ENCODE measurements around the gene RFX5.
"Not testable (repeated sequence)": the region's sequence is repeated elsewhere in the genome, so short reads cannot be mapped to it uniquely, and the experiment has no call there.

RFX5 gene

GRCh38 chr1:151361883-151362282 lies 14.8 kb upstream of the RFX5 start:
- DNase-seq = no peak

- DNase-seq = no peak
These were observed 9.6 kb upstream of the RFX5 start for GRCh38 chr1:151356696-151357095.

- no peak for DNase-seq
These were observed 5.1 kb upstream of the RFX5 start for GRCh38 chr1:151352021-151352718.

DNA sequence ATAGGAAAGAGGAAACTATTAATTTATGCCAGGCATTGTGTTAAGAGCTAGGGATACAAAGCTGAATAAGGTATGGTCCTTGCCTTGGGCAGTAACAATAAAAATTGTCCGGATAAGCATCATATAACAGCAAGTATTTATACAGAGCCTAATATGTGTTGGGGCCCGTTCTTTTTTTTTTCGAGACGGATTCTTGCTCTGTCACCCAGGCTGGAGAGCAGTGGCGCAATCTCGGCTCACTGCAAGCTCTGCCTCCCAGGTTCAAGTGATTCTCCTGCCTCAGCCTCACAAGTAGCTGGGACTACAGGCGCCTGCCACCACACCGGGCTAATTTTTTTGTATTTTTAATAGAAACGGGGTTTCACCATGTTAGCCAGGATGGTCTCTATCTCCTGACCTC lies 3.3 kb upstream of the RFX5 start:
- not testable (repeated sequence) for DNase-seq

DNA sequence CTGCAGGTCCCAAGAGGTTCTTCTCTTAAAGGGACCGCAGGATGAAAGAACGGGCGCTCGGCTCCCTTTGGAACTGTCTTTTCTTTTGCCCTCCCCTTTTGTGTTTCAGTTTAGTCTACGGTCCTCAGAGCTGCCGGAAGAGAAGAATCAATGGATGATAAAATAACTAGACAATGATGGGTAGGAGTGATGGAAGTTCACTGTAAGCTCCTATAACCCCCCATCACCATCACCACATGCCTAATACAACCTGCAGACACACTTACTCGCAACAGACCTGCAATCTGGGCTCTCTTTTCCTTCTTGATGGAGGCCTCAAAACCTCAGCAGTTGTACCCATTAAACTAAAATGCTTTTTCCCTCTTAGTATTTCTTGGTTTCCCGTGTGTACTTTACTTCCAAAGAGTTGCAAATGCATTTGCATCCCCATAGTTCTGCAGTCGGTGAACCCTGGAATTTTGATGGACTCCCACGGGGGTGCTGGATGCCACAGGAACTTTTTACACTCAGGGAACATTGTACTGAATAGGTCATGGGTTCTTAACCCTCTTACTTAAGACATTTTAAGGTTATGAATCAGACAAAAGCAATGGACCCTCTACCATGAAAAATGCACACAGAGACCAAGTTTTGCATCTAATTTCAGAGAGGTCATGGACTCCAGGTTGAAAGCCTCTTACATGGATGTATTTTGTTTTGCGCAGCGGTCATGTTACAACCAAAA lies 633 bp upstream of the RFX5 start:
- DNase-seq = no peak

DNA sequence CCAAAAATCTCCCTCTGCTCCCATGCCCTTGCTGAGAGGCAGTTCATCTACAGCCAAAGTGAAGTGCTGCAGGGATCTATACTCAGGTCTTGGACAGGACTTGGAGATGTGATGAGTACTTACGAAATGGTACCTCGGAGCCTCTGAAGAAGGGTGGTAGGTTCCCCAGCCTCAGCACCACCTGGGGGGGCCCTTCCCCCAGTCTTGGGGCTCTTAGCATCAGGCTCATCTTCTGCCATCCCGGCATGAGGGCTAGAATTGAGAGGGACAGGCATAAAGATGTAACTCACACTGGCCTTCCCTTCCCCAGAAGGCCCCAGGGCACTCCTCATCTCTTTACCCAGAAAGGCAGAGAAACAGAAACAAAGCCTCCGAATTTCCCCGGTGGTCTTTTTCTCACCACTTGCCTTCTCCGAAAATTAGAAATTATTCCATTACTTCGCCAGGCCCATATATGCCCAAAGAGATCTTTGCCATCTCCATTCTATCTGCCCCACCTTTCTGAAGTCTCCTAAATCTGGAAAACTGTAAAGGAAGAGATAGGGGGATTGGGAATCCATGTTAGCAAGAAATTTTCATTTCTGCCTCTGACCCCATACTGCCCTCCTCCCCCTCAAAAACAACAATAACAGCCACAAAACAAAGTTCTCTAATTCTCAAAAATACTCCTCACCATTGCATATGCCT lies 827 bp downstream of the RFX5 start:
- DNase-seq = no peak

DNA sequence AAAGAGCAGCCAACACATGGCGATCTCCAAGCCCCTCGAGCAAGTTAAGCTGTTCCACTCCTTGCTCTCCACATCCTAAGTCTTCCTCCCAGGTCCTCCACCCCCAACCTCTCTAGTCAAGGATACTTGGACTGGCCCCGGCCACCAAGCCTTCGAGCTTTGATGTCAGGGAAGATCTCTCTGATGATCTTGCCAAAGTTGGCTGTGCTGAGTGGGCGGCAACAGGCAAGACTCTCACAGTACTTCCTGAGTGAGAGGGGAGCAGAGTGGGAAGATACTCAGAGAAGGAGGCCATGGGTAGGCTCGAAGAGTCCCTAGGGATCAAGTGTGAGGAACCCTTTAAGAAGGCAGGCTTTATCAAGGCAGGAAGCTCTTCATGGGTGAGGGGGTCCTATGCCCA lies 2.8 kb downstream of the RFX5 start:
- DNase-seq = no peak

GRCh38 chr1:151343587-151343986 lies 3.5 kb downstream of the RFX5 start:
- DNase-seq = no peak

GRCh38 chr1:151342569-151342968 lies 4.5 kb downstream of the RFX5 start:
- no peak for DNase-seq

DNA sequence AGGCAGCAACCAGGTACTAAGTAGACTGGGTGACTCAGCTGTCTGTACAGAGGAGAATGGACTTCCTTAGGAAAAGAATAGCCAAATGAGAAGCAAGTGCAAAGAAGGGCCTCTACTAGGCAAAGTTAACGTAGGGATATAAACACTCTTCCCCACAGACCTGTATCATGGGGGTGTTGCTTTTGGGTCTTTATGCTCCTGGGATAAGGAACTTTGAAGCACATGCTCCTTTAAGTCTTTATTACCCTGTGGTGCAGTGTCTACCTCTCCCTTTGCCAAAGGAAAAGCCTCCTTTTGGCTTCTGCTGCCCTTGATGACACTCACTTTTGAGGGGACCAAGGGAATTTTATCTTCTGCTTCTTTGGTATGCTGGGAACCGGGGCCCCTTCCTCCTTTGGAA lies 5.0 kb downstream of the RFX5 start:
- no peak for DNase-seq

DNA sequence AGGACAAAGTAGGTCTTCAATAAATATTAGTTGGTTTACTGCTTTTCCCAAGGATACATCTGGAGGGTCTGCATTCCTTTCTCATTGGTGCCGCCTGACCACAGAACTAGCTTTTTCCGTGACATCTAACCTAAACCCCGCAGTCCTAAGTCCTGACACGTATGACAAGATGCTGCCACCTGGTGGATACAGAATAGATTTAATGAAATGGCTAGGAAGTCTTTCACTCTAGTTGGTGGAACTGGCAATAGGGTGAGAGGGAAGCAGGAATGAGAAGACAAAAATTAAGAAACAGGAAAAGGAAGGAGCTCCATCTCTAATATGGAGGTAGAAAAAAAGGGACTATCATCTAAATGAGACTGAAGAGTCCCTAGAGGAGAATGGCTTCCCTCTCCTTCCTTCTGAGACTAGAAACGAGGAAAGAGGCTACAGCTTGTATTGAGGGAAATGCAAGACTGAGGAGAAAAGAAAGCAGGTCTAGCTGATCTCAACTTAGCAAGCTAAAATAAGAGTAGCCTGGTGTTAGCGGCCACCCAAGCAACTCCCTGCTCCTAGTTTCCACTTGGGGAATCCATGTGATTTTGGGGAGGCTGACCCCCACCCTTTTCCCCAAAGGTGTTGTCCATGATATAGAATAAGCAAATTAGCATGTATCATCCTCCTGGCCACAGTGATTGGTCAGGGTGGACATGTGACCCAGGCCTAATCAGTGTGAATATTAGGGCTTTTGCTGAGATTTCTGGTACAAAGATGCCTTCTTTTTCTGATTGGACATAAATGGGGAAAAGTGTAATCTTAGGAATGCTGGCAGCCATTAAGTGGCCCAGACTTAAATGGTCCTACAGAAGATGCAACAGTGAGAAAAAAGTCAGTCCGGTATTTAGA lies 5.9 kb downstream of the RFX5 start:
- DNase-seq = peak; percentile 91

DNA sequence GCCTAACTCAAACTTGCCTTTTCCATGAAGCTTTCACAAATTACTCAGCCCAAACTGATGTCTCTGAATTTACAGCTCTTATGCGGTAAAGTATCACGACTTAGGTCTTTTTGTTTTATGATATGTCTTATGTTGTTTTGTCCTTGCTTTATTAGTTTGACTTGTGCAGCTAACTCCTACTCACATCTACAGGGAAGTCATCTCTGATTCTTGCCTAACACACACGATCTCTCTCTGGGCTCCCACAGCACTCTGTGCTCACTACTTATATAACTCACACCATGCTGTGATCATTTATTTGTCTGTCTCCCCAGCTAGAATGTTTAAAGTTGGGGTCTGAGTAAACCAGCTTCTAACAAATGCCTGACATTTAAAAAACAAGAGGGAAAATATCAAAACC lies 10.5 kb downstream of the RFX5 start:
- DNase-seq = no peak

- no peak for DNase-seq
These were observed 12.2 kb downstream of the RFX5 start for GRCh38 chr1:151334822-151335221.

GRCh38 chr1:151327903-151328674 lies 19.0 kb downstream of the RFX5 start:
- DNase-seq = no peak

DNA sequence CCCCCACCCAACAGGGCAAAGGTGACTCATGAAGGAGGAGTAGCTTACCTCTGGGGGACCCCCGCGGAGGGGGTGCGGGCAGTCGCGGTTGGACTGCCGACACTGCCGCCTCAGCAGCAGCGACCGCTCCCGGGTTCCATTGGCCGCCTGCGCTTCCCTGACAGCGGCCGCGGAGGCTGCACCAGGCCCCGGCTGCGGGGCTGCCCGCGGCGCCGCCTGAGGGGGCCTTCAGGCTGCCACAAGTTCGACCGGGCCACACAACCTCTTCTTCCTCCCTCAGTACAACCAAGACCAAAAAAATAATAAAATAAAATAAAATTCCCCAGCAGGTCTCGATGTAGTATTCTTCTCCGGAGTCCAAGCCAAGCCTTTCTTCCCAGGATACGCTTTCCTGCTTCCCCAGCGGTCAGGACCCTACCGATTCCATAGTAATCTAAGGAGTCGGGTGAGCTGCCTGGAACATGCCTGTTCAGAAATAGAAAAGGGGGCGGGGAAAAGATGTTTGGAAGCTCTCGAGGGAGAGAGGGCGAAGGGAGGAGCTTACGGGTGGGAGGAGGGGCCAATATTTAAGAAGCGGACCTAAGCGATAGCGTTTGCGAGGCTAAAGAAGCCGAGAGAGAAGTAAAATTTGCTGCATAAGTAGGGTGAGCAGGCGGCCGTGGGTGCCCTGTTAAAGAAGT lies 19.7 kb downstream of the RFX5 start, which contains the start of gene PI4KB:
Gene PI4KB (minus strand): TSS at position 194 of the 680 bp plus-strand sequence. CDS start 10,935 bp downstream, outside the sequence.
- DNase-seq = peak; percentile 95

DNA sequence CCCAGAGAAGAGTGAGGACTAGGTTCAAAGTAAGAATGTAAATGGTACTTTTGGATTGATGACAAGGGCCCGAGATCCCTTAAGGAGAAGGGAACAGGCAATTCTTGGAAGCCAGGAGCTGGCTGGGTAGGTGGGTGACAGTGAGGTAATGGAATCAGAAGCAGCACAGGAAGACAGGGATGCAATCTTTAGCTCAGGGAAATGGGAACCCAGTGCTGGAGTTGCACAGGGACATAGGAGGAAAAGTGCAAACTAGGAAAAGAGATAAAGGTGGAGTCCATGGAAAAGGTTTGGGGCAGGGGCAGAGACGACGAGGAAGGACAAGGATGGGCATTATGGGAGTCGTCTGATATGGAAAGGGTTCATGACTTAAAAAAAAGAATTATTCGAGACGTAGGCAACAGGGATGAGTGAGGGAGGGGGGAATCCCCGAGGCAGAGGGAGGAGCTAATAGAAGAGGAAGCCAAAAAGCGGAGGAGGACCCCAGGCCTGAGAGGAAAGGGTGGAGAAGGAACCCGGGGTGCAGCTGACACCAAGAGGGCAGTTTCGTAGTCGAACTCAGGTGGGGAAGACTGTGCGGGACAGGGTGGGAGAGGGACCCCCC lies 20.3 kb downstream of the RFX5 start:
- DNase-seq = no peak

DNA sequence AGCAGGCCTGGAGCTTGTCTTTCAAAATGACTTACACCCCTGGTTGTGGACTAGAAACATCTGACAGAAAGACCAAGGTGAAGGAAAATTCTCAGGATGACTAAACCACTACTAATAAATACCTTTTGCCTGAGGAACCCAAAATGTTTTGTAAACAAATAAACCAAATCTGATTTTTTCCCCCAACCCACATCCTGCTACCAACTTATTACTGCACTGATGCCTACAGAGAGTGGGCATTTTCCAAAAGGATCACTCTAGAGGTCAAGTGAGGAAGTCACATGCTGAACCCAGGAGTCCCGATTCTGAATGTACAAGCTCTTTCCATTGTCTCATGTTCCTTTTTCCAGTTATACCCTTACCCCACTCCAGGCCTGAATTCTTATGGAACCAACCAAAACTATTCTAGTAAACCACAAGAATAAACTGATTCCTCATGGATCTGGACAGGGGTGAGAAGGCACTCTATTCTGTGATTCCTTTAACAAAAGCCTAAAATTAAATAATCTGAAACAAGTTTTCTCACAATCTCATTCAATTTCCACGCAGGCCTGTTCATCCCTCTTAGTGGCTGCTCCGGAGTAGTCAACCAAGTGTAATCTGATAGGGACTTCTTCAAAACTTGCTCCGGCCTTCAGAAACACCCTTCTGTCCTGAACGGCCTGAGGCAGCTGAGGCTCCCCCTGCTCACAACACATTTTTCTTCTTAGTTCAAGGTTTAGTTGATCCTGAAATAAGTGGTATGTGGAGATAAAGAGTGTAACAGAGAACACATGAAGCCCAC lies 21.2 kb downstream of the RFX5 start:
- no peak for DNase-seq

DNA sequence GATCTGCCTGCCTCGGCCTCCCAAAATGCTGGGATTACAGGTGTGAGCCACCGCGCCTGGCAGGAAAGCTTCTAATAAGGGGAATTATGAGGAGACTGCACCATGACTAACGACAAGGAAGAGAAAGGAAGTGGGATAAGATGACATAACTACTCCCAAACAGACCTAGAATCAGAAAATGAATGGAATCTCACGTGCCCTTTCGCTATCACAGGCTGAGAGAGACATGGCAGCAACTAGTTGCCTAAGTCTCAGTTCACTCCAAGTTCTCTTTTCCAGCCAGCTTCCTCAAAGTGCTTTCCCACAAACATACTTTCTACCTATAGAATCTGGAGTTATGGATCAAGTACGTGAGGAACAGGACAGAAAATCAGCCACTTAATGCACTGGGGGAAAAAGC lies 21.8 kb downstream of the RFX5 start:
- DNase-seq = no peak

GRCh38 chr1:151324390-151324930 lies 22.6 kb downstream of the RFX5 start:
- no peak for DNase-seq

GRCh38 chr1:151318975-151319374 lies 28.1 kb downstream of the RFX5 start:
- DNase-seq = no peak

Data from amniotic stem cell (primary cell).